A549 treated with CpdA at 1 μM for 4 hours (cell line): ENCODE results near the gene PSMB8. TPM values are rescaled to one million over a fixed set of nuclear protein-coding genes. Genes with fewer than 3 reads are reported as not detected.

Source experiments
- total RNA-seq: library from RNA; stranded (reverse); fragments of 200-300 nt; extraction: Qiagen RNA extraction; gene quantifications from 5 replicates; pipeline ENCODE4 v1.2.3, GENCODE V29; 2022; ENCODE audit warnings: low read depth

Gene PSMB8
- total RNA-seq: 18.8 to 23.8 TPM (median 19.6 TPM) in 5 replicates

GRCh38 chr6:32843979-32844838, at the start of gene PSMB8:
PSMB8 (minus strand) TSS chr6:32844047; CDS start chr6:32843996, 51 bp downstream.

GRCh38 chr6:32853541-32854375, 9.9 kb upstream of the PSMB8 start, which contains the start of the genes PSMB9 and TAP1:
PSMB9 (plus strand) TSS chr6:32854192; CDS start chr6:32854230, 38 bp downstream.
TAP1 (minus strand) TSS chr6:32853704; CDS start chr6:32853636, 68 bp downstream.

GRCh38 chr6:32838114-32838958, 5.5 kb downstream of the PSMB8 start, which contains the start of gene TAP2:
TAP2 (minus strand) TSS chr6:32838739; CDS start chr6:32838233, 506 bp downstream.

GRCh38 chr6:32816746-32817204, 27.1 kb downstream of the PSMB8 start, which contains the start of gene HLA-DOB:
HLA-DOB (minus strand) TSS chr6:32817002; CDS start chr6:32816951, 51 bp downstream.

Other genes with a start within 250 kb of the PSMB8 start
- not detected in 5 replicates for gene HLA-DQA1, start 206.6 kb downstream of the PSMB8 start, total RNA-seq
- not detected in 5 replicates for gene HLA-DQB1, start 177.4 kb downstream of the PSMB8 start, total RNA-seq
- not detected in 5 replicates for gene HLA-DQA2, start 102.7 kb downstream of the PSMB8 start, total RNA-seq
- gene HLA-DQB2, start 80.5 kb downstream of the PSMB8 start, total RNA-seq: not detected in 5 replicates
- 0.10 to 0.29 TPM (median 0.22 TPM) in 3 of 5 replicates, not detected in the others for gene HLA-DOB, start 27.0 kb downstream of the PSMB8 start, total RNA-seq
- 15.5 to 24.9 TPM (median 20.7 TPM) in 5 replicates for gene TAP2, start 5.3 kb downstream of the PSMB8 start, total RNA-seq
- 32.7 to 36.3 TPM (median 35.2 TPM) in 5 replicates for gene TAP1, start 9.7 kb upstream of the PSMB8 start, total RNA-seq
- 15.7 to 22.6 TPM (median 17.9 TPM) in 5 replicates for gene PSMB9, start 10.1 kb upstream of the PSMB8 start, total RNA-seq
- gene HLA-DMB, start 97.0 kb upstream of the PSMB8 start, total RNA-seq: 0.96 to 2.3 TPM (median 1.8 TPM) in 5 replicates
- 2.4 to 3.8 TPM (median 3.0 TPM) in 5 replicates for gene HLA-DMA, start 109.0 kb upstream of the PSMB8 start, total RNA-seq
- 135 to 175 TPM (median 143 TPM) in 5 replicates for gene BRD2, start 124.5 kb upstream of the PSMB8 start, total RNA-seq
- not detected in 5 replicates for gene HLA-DOA, start 165.5 kb upstream of the PSMB8 start, total RNA-seq
- not detected in 5 replicates for gene HLA-DPA1, start 229.6 kb upstream of the PSMB8 start, total RNA-seq
- not detected in 5 replicates for gene HLA-DPB1, start 231.9 kb upstream of the PSMB8 start, total RNA-seq